Adipocyte (in vitro differentiated cells): Measurements from ENCODE around the gene FUBP3.

Experiments used
- DNase-seq: peaks from one replicate; pipeline ENCODE4 v3.0.0-alpha.2; 2015; ENCODE audit warnings: low read depth
- H3K27me3 ChIP-seq: replicated peaks from 2 replicates; pipeline ENCODE4 v1.7.0; 2013; ENCODE audit warnings: mild to moderate bottlenecking, low read length, moderate library complexity; ENCODE audit not compliant: control insufficient read depth, insufficient read depth
- H3K36me3 ChIP-seq: 2 replicates; pipeline ENCODE4 v1.7.0; 2013; ENCODE audit warnings: low read length, mild to moderate bottlenecking, moderate library complexity; ENCODE audit not compliant: control insufficient read depth, insufficient read depth, severe bottlenecking
- H3K4me1 ChIP-seq: 2 replicates; pipeline ENCODE4 v1.7.0; 2013; ENCODE audit warnings: mild to moderate bottlenecking, low read length, moderate library complexity; ENCODE audit not compliant: control insufficient read depth, insufficient read depth
- H3K4me3 ChIP-seq: 2 replicates; pipeline ENCODE4 v1.7.0; 2013; ENCODE audit warnings: mild to moderate bottlenecking, low read length, moderate library complexity
- H3K9ac ChIP-seq: 2 replicates; pipeline ENCODE4 v1.7.0; 2013; ENCODE audit warnings: mild to moderate bottlenecking, low read length, moderate library complexity
- H3K9me3 ChIP-seq: 2 replicates; pipeline ENCODE4 v1.7.0; 2013; ENCODE audit warnings: mild to moderate bottlenecking, low read length, moderate library complexity; ENCODE audit not compliant: control insufficient read depth

Gene FUBP3

GRCh38 chr9:130578865-130579737 is at the start of gene FUBP3:
Gene FUBP3, plus strand, starts transcription at chr9:130579577. Its CDS starts 104 bp downstream, at chr9:130579681.
- H3K4me1 ChIP-seq: peaks cover 19% of the 10 kb centered on the region
- no peaks in the 10 kb centered on the region for H3K27me3 ChIP-seq
- peaks cover 15% of the 10 kb centered on the region for H3K36me3 ChIP-seq
- H3K4me3 ChIP-seq: peak within 1 kb of the TSS; percentile 100
- peak within 1 kb of the TSS; percentile 99 for H3K9ac ChIP-seq
- no peaks in the 10 kb centered on the region for H3K9me3 ChIP-seq
- peak; percentile 98 for DNase-seq

- no peaks in the 10 kb centered on the region for H3K36me3 ChIP-seq
- no peaks in the 10 kb centered on the region for H3K9me3 ChIP-seq
- H3K4me1 ChIP-seq: peaks cover 7% of the 10 kb centered on the region
- H3K4me3 ChIP-seq: no peak overlapping the region
- no peak overlapping the region for H3K9ac ChIP-seq
- DNase-seq: peak; percentile 58
- H3K27me3 ChIP-seq: peaks cover 35% of the 10 kb centered on the region
Observed at GRCh38 chr9:130530938-130531337, 48.4 kb upstream of the FUBP3 start.

GRCh38 chr9:130531670-130532069 is 47.7 kb upstream of the FUBP3 start:
- DNase-seq: no peak
- peaks cover 33% of the 10 kb centered on the region for H3K27me3 ChIP-seq

GRCh38 chr9:130532426-130533080 is 46.8 kb upstream of the FUBP3 start:
- H3K4me3 ChIP-seq: no peak overlapping the region
- H3K9me3 ChIP-seq: no peaks in the 10 kb centered on the region
- no peak overlapping the region for H3K9ac ChIP-seq
- peaks cover 32% of the 10 kb centered on the region for H3K27me3 ChIP-seq
- no peak for DNase-seq
- peaks cover 10% of the 10 kb centered on the region for H3K4me1 ChIP-seq
- no peaks in the 10 kb centered on the region for H3K36me3 ChIP-seq

More at GRCh38 chr9:130531670-130532069, 47.7 kb upstream of the FUBP3 start:
- peaks cover 10% of the 10 kb centered on the region for H3K4me1 ChIP-seq
- no peak overlapping the region for H3K4me3 ChIP-seq
- H3K9me3 ChIP-seq: no peaks in the 10 kb centered on the region
- no peaks in the 10 kb centered on the region for H3K36me3 ChIP-seq
- H3K9ac ChIP-seq: no peak overlapping the region

GRCh38 chr9:130535818-130536521 is 43.4 kb upstream of the FUBP3 start:
- H3K9ac ChIP-seq: no peak overlapping the region
- no peaks in the 10 kb centered on the region for H3K36me3 ChIP-seq
- peaks cover 22% of the 10 kb centered on the region for H3K27me3 ChIP-seq
- H3K9me3 ChIP-seq: no peaks in the 10 kb centered on the region
- H3K4me1 ChIP-seq: peaks cover 16% of the 10 kb centered on the region
- peak overlapping the region; percentile 54 for H3K4me3 ChIP-seq
- peak; percentile 44 for DNase-seq

GRCh38 chr9:130536701-130537107 is 42.7 kb upstream of the FUBP3 start:
- Histone ChIP-seq H3K36me3 (no peaks in the 10 kb centered on the region), H3K9ac (no peak overlapping the region), H3K9me3 (no peaks in the 10 kb centered on the region), H3K27me3 (peaks cover 23% of the 10 kb centered on the region), H3K4me3 (no peak overlapping the region), H3K4me1 (peaks cover 14% of the 10 kb centered on the region)
- no peak for DNase-seq

- DNase-seq: no peak
- peaks cover 28% of the 10 kb centered on the region for H3K27me3 ChIP-seq
- H3K9ac ChIP-seq: no peak overlapping the region
- H3K4me3 ChIP-seq: no peak overlapping the region
- H3K36me3 ChIP-seq: no peaks in the 10 kb centered on the region
- H3K9me3 ChIP-seq: no peaks in the 10 kb centered on the region
- peaks cover 14% of the 10 kb centered on the region for H3K4me1 ChIP-seq
Observed at GRCh38 chr9:130537346-130538050, 41.9 kb upstream of the FUBP3 start.

- peak; percentile 78 for DNase-seq
Observed at GRCh38 chr9:130539420-130540223, 39.8 kb upstream of the FUBP3 start.

GRCh38 chr9:130541533-130541932 is 37.8 kb upstream of the FUBP3 start:
- Histone ChIP-seq H3K4me1 (peaks cover 6% of the 10 kb centered on the region), H3K9me3 (no peaks in the 10 kb centered on the region)
- DNase-seq: no peak

More at GRCh38 chr9:130539420-130540223, 39.8 kb upstream of the FUBP3 start:
- H3K27me3 ChIP-seq: peaks cover 28% of the 10 kb centered on the region
- H3K9ac ChIP-seq: no peak overlapping the region
- no peak overlapping the region for H3K4me3 ChIP-seq
- H3K4me1 ChIP-seq: peaks cover 14% of the 10 kb centered on the region
- H3K9me3 ChIP-seq: no peaks in the 10 kb centered on the region
- no peaks in the 10 kb centered on the region for H3K36me3 ChIP-seq

GRCh38 chr9:130542038-130542437 is 37.3 kb upstream of the FUBP3 start:
- Histone ChIP-seq H3K9me3 (no peaks in the 10 kb centered on the region), H3K4me3 (no peak overlapping the region), H3K9ac (no peak overlapping the region), H3K4me1 (peaks cover 6% of the 10 kb centered on the region), H3K27me3 (peaks cover 20% of the 10 kb centered on the region), H3K36me3 (no peaks in the 10 kb centered on the region)
- no peak for DNase-seq

More at GRCh38 chr9:130541533-130541932, 37.8 kb upstream of the FUBP3 start:
- Histone ChIP-seq H3K36me3 (no peaks in the 10 kb centered on the region), H3K4me3 (no peak overlapping the region), H3K27me3 (peaks cover 24% of the 10 kb centered on the region), H3K9ac (no peak overlapping the region)
